Ascending aorta (tissue), 2 donors: ENCODE data around the gene CMYA5. TPM values are rescaled to one million over a fixed set of nuclear protein-coding genes. Genes with fewer than 3 reads are reported as not detected.

Experiments used
- DNase-seq, 2 donors: peaks; one replicate each; pipeline ENCODE4 v3.0.0-alpha.2; 2019; ENCODE audit warnings: low spot score in 2 of 2
- H3K27ac ChIP-seq, 2 donors: fragments of 200-600 bp; sonication (generic); one replicate each; pipeline ENCODE4 v1.5.1; 2016 to 2017; ENCODE audit warnings: mild to moderate bottlenecking in 1 of 2
- H3K27me3 ChIP-seq: fragments of 200-600 bp; sonication (generic); one replicate; pipeline ENCODE4 v1.5.1; 2017
- H3K36me3 ChIP-seq, 2 donors: fragments of 200-600 bp; sonication (generic); one replicate each; pipeline ENCODE4 v1.5.1; 2016
- H3K4me1 ChIP-seq, 2 donors: fragments of 200-600 bp; sonication (generic); one replicate each; pipeline ENCODE4 v1.5.1; 2016 to 2017; ENCODE audit warnings: mild to moderate bottlenecking in 1 of 2
- H3K4me3 ChIP-seq, 2 donors: fragments of 200-600 bp; sonication (generic); one replicate each; pipeline ENCODE4 v1.5.1; 2016 to 2017; ENCODE audit warnings: mild to moderate bottlenecking in 1 of 2
- H3K9me3 ChIP-seq, 2 donors: fragments of 200-600 bp; sonication (generic); one replicate each; pipeline ENCODE4 v1.5.1; 2016
- CTCF ChIP-seq, 3 experiments: fragments of 200-600 bp in 2 of 3; fragments of 450-650 bp in 1 of 3; sonication (generic) in 2 of 3; IDR thresholded peaks; one replicate each; pipeline ENCODE4 v1.5.1; 2016 to 2019; ENCODE audit warnings: antibody characterized with exemption in 3 of 3, mild to moderate bottlenecking in 1 of 3, moderate library complexity in 1 of 3
- intact Hi-C: fragments of 100-400 bp; cut with DNase I; formaldehyde crosslinking; loops from one replicate; pipeline ENCODE4 v1.15.1; 2023
- total RNA-seq: library from RNA; depleted of rRNA; stranded (reverse); fragments of >200 nt; gene quantifications from one replicate; pipeline ENCODE4 v1.1.0, GENCODE V29; 2016

The CMYA5 gene
- total RNA-seq, 1 donor from 2014 or later, result 1.2 TPM

- no peak overlapping the region for H3K27ac ChIP-seq
- no peaks in the 10 kb centered on the region for H3K9me3 ChIP-seq
- H3K36me3 ChIP-seq, result no peaks in the 10 kb centered on the region
- no peak overlapping the region for H3K4me3 ChIP-seq
- no peak for DNase-seq
- no peak for TF ChIP-seq CTCF (IDR thresholded peaks at IDR 0.05)
- intact Hi-C loops, result no loop called here
- H3K4me1 ChIP-seq, result no peaks in the 10 kb centered on the region
- no peaks in the 10 kb centered on the region for H3K27me3 ChIP-seq
Measured at GRCh38 chr5:79842006-79842881, 152.6 kb downstream of the CMYA5 start.

- intact Hi-C loops, result no loop called here
- Histone ChIP-seq H3K27ac (no peak overlapping the region), H3K36me3 (no peaks in the 10 kb centered on the region), H3K9me3 (no peaks in the 10 kb centered on the region), H3K4me3 (no peak overlapping the region), H3K27me3 (no peaks in the 10 kb centered on the region), H3K4me1 (no peaks in the 10 kb centered on the region)
- DNase-seq, result no peak
- TF ChIP-seq CTCF (IDR thresholded peaks at IDR 0.05), result no peak
Measured at GRCh38 chr5:79842991-79843390, 153.4 kb downstream of the CMYA5 start.

- TF ChIP-seq CTCF (IDR thresholded peaks at IDR 0.05), result no peak
- intact Hi-C loops, result no loop called here
- H3K9me3 ChIP-seq, result no peaks in the 10 kb centered on the region
- no peak overlapping the region for H3K27ac ChIP-seq
- DNase-seq, result no peak
- no peaks in the 10 kb centered on the region for H3K4me1 ChIP-seq
- no peaks in the 10 kb centered on the region for H3K27me3 ChIP-seq
- no peaks in the 10 kb centered on the region for H3K36me3 ChIP-seq
- H3K4me3 ChIP-seq, result no peak overlapping the region
Measured at GRCh38 chr5:79843450-79844388, 154.1 kb downstream of the CMYA5 start.

- no peaks in the 10 kb centered on the region for H3K36me3 ChIP-seq
- TF ChIP-seq CTCF (IDR thresholded peaks at IDR 0.05), result no peak
- H3K4me1 ChIP-seq, result no peaks in the 10 kb centered on the region
- no peak for DNase-seq
- intact Hi-C loops, result no loop called here
- H3K27ac ChIP-seq, result no peak overlapping the region
- H3K4me3 ChIP-seq, result no peak overlapping the region
- H3K9me3 ChIP-seq, result no peaks in the 10 kb centered on the region
- H3K27me3 ChIP-seq, result no peaks in the 10 kb centered on the region
Measured at GRCh38 chr5:79844571-79844970, 154.9 kb downstream of the CMYA5 start.

- no peaks in the 10 kb centered on the region for H3K9me3 ChIP-seq
- H3K36me3 ChIP-seq, result no peaks in the 10 kb centered on the region
- H3K4me3 ChIP-seq, result no peak overlapping the region
- no peak for TF ChIP-seq CTCF (IDR thresholded peaks at IDR 0.05)
- no peaks in the 10 kb centered on the region for H3K27me3 ChIP-seq
- intact Hi-C loops, result no loop called here
- no peak overlapping the region for H3K27ac ChIP-seq
- H3K4me1 ChIP-seq, result no peaks in the 10 kb centered on the region
- no peak for DNase-seq
Measured at GRCh38 chr5:79845448-79846197, 156.0 kb downstream of the CMYA5 start.
